ENCODE data around the gene LENG9.
"Not testable (repeated sequence)": the region's sequence is repeated elsewhere in the genome, so short reads cannot be mapped to it uniquely, and the experiment has no call there.

Gene LENG9

DNA sequence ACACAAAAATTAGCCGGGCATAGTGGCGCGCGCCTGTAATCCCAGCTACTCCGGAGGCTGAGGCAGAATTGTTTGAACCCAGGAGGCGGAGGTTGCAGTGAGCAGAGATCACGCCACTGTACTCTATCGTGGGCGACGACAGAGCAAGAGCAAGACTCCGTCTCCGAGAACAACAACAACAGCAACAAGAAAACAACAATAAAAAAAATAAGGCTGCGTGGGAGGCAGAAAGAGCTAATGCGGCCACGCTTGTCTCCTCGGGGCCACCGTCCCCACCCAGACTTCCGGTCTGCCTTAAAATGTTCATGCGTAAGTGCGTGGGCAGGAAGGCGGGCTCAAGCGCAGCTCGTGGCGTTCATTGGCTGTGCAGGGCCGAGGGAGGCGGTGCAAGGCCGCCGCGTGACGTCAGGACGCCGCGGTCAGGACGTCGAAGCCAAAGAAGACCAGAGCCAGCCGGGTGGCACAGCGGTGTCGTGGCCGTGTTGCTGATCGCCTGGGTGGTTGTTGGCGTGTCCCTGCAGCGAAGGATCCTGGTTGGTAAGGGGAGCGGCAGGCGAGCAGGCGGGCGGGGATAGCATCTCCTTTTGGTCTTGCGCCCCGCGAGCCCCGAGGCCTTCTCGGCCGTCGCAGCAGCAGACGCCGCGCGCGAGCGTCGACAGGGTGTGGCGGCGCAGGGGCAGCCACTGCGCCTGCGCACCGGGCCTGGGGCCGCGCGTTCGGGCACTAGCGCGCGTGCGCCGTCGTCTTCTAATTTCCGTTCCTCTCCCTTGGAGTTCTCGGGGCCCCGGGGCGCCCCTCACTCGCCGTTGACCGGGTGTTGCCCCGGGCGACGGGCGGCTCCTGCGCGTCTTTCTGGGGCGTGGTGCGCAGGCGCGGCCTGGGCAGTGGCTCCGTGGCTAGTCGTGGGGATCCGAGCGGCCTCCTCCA is 14.5 kb downstream of the LENG9 start, which contains the start of gene LENG8:
LENG8 (plus strand) TSS at position 426 of the 927 bp plus-strand sequence. CDS start 2,146 bp downstream, outside the sequence.
- Mint-ChIP-seq H3K4me3 (peak within 1 kb of the TSS; percentile 99), H3K36me3 (peaks cover 16% of the 10 kb centered on the region), H3K4me1 (peaks cover 27% of the 10 kb centered on the region), H3K27me3 (no peaks in the 10 kb centered on the region), H3K27ac (peak within 1 kb of the TSS; percentile 98), H3K9me3 (no peaks in the 10 kb centered on the region)
- DNase-seq (ENCODE audit: low spot score in 2 of 2) (peak; percentile 97), ATAC-seq (ENCODE audit: low read depth) (peak; percentile 89)

DNA sequence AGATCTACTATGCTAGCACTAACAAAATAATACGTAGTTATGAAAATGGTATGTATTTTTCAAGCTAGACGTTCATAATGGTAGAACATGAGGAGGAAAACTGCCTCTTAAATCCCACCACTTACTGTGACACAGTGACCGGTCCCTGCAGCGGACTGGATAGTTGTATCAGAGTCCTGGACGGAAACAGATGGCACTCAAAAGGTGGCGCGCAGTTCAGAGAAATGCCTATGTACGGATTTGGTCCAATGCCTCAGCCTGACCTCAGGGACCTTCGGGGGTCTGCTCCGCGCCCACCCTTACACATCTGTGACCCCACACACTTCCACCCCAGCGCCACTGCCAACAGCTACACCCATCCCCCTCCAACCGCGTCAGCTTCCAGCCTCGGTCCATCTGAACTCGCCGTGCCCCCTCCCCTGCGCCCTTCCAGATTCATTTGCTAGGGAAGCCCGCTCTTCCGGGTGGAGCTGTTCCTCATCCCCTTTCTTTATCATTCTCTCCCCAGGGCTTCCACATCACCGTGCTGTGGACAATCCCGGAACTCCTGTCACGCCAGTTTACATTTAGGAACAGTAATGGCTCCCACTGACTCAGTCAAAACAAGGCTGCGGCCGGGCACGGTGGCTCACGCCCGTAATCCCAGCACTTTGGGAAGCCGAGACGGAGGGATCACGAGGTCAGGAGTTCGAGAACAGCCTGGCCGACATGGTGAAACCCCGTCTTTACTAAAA is 15.4 kb downstream of the LENG9 start:
- H3K4me1 Mint-ChIP-seq: peaks cover 27% of the 10 kb centered on the region
- peak in 1 of 2 donors; percentile 32 for DNase-seq (ENCODE audit: low spot score in 2 of 2)
- peak; percentile 5 for ATAC-seq (ENCODE audit: low read depth)
- H3K27ac Mint-ChIP-seq: peak overlapping the region; percentile 98
- no peaks in the 10 kb centered on the region for H3K9me3 Mint-ChIP-seq
- H3K27me3 Mint-ChIP-seq: no peaks in the 10 kb centered on the region
- H3K36me3 Mint-ChIP-seq: peaks cover 12% of the 10 kb centered on the region
- H3K4me3 Mint-ChIP-seq: peak overlapping the region; percentile 99

DNA sequence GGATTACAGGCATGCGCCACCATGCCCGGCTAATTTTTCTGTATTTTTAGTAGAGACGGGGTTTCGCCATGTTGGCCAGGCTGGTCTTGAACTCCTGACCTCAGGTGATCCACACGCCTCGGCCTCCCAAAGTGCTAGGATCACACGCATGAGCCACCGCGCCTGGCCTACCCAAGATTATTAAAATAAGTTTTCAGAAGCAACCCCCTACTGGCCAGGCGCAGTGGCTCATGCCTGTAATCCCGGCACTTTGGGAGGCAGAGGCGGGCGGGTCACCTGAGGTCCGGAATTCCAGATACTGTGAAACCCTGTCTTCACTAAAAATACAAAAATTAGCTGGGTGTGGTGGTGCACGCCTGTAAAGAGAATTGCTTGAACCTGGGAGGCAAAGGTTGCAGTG is 17.2 kb downstream of the LENG9 start:
- H3K27ac Mint-ChIP-seq; DNase-seq (ENCODE audit: low spot score in 2 of 2); H3K9me3 Mint-ChIP-seq; H3K4me3 Mint-ChIP-seq; ATAC-seq (ENCODE audit: low read depth); H3K27me3 Mint-ChIP-seq: not testable (repeated sequence)
- H3K36me3 Mint-ChIP-seq: peaks cover 11% of the 10 kb centered on the region
- peaks cover 24% of the 10 kb centered on the region for H3K4me1 Mint-ChIP-seq

DNA sequence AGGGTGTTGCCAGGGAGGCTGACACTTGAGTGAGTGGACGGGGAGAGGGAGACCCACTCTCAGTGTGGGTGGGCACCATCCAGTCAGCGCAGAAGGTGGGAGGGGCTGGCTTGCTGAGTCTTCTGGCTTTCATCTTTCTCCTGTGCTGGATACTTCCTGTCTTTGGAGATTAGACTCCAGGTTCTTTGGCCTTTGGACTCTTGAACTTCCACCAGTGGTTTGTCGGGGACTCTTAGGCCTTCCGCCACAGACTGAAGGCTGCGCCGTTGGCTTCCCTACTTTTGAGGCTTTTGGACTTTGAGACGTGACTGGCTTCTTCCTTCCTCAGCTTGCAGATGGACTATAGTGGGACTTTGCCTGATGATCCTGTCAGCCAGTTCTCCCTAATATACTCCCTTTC is 18.8 kb downstream of the LENG9 start:
- Mint-ChIP-seq H3K4me1 (peaks cover 11% of the 10 kb centered on the region), H3K27ac (no peak overlapping the region), H3K9me3 (no peaks in the 10 kb centered on the region), H3K36me3 (peaks cover 7% of the 10 kb centered on the region), H3K27me3 (no peaks in the 10 kb centered on the region), H3K4me3 (no peak overlapping the region)
- ATAC-seq (ENCODE audit: low read depth) (no peak), DNase-seq (ENCODE audit: low spot score in 2 of 2) (no peak)

DNA sequence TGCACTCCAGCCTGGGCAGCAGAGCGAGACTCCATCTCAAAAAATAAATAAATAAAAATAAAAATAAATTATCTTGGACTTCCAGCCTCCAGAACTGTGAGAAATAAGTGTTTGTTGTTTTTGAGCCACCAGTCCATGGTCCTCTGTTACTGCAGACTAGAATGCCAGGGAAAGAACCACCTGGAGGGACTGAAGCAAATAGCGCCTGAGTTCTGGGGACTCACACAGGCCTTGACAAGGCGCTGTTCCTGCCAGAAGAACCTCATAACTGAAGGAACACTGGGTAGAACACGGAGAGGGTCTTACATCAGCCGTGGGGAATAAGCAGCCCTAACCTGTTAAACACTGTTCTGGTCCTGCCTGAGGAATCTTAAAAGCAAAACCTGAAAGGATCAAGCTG is 22.9 kb downstream of the LENG9 start:
- Mint-ChIP-seq H3K27ac (no peak overlapping the region), H3K9me3 (no peaks in the 10 kb centered on the region), H3K4me1 (peaks cover 7% of the 10 kb centered on the region), H3K4me3 (no peak overlapping the region), H3K27me3 (no peaks in the 10 kb centered on the region), H3K36me3 (peaks cover 10% of the 10 kb centered on the region)
- DNase-seq (ENCODE audit: low spot score in 2 of 2) (no peak), ATAC-seq (ENCODE audit: low read depth) (no peak)

DNA sequence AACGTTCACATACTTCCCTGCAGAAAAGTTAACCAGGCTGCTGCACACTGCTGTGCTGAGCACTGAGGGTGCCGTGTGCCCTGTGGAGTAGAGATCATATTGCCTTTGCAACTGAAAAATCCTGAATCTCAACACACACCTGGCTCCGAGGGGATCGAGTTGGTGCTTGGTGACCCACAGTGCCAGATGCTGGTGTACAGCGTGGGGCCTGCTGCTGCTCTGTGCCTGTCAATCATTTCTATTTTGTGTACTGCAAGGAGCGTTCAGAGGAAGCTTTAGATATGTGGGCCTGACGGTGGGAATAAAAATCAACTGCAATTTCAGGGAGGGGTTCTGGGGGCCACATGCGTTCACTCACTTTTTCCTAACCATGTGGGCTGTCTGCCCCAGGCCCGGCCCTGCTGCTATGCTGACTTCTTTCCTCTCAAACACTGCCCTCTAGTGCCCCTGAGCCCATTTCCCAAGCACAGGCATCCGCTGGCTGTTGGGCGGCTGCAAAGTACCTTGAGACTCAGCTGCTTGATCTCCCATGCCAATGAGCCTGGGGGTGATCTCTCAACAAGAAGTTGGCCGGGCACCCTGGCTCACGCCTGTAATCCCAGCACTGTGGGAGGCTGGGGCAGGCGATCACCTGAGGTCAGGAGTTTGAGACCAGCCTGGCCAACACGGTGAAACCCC is 24.3 kb downstream of the LENG9 start:
- no peak overlapping the region for H3K4me3 Mint-ChIP-seq
- no peak overlapping the region for H3K27ac Mint-ChIP-seq
- no peaks in the 10 kb centered on the region for H3K27me3 Mint-ChIP-seq
- DNase-seq (ENCODE audit: low spot score in 2 of 2) (no peak), ATAC-seq (ENCODE audit: low read depth) (peak; percentile 48)
- no peaks in the 10 kb centered on the region for H3K9me3 Mint-ChIP-seq
- peaks cover 14% of the 10 kb centered on the region for H3K4me1 Mint-ChIP-seq
- H3K36me3 Mint-ChIP-seq: peaks cover 10% of the 10 kb centered on the region

DNA sequence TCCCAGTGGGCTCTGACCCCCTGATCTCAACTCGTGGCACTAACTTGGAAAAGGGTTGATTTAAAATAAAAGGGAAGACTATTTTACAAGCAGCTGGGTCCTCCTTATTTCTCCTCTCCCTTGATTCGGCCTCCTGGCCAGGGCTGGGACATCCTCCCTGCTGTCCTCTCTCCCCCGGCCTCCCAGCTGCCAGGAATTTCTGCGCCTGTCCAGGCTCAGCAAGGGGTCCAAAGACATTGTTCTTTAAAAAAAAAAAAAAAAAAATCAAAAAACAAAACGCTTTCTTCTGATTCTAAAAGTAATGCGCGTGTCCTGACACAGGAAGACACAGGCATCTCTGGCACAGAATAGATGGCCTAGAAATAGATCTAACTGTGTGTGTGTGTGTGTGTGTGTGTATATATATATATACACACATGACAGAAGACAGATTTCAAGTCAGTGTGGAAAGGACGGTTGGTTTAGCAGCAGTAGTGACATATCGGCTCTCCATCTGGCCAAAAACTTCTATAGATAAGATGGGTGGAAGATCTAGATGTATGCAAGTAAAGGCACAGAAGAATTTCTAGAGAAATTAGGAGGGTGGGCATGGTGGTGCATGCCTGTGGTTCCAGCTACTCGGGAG is 26.8 kb downstream of the LENG9 start:
- no peak overlapping the region for H3K4me3 Mint-ChIP-seq
- no peaks in the 10 kb centered on the region for H3K27me3 Mint-ChIP-seq
- H3K9me3 Mint-ChIP-seq: no peaks in the 10 kb centered on the region
- no peak overlapping the region for H3K27ac Mint-ChIP-seq
- ATAC-seq (ENCODE audit: low read depth) (no peak), DNase-seq (ENCODE audit: low spot score in 2 of 2) (no peak)
- peaks cover 5% of the 10 kb centered on the region for H3K36me3 Mint-ChIP-seq
- H3K4me1 Mint-ChIP-seq: peaks cover 18% of the 10 kb centered on the region

DNA sequence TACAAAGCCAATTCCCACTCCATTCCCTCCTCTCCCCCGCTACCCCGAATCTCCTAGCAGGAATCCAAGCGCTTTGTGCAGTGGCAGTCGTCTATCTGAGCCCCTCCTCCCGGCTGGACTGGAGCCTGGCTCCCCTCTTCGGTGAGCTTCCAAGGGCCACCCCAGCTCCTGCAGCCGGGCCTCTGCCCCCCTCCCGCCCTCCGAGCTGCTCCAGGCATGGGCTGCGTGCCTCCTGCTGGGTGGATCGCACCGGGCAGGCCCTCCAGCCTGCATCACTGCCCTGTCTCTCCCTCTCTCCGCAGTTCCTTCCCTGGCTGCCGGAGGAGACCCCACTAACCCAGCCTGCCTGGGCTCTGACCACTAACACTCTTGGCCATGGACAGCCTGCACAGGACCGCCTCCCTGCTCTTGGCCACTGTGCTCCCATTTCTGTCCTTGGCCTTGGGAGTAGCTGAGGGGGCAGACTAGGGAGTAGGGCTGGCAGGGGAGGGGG is 27.5 kb downstream of the LENG9 start:
- Mint-ChIP-seq H3K36me3 (peaks cover 5% of the 10 kb centered on the region), H3K4me1 (peaks cover 22% of the 10 kb centered on the region), H3K9me3 (no peaks in the 10 kb centered on the region), H3K27ac (no peak overlapping the region), H3K27me3 (peaks cover 4% of the 10 kb centered on the region), H3K4me3 (no peak overlapping the region)
- DNase-seq (ENCODE audit: low spot score in 2 of 2): no peak
- no peak for ATAC-seq (ENCODE audit: low read depth)

DNA sequence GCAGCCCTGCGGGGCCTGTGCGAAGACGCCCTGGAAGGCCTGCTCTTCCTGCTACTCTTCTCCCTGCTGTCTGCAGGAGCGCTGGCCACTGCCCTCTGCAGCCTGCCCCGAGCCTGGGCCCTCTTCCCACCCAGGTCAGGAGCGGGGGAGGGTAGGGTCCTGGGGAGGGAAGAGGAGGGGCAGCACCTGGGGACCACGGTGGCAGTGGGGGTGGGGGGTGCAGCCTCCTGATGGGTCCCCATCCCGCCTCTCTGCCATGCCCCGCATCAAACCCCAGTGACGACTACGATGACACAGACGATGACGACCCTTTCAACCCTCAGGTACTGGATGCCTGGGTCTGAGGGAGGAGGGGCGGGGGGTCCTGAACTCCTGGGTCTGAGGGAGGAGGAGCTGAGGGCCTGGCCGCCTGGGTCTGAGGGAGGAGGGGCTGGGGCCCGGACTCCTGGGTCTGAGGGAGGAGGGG is 28.0 kb downstream of the LENG9 start:
- Mint-ChIP-seq H3K9me3 (no peaks in the 10 kb centered on the region), H3K36me3 (peaks cover 5% of the 10 kb centered on the region), H3K27me3 (peaks cover 5% of the 10 kb centered on the region), H3K27ac (no peak overlapping the region), H3K4me3 (no peak overlapping the region), H3K4me1 (peaks cover 23% of the 10 kb centered on the region)
- ATAC-seq (ENCODE audit: low read depth) (no peak), DNase-seq (ENCODE audit: low spot score in 2 of 2) (no peak)

DNA sequence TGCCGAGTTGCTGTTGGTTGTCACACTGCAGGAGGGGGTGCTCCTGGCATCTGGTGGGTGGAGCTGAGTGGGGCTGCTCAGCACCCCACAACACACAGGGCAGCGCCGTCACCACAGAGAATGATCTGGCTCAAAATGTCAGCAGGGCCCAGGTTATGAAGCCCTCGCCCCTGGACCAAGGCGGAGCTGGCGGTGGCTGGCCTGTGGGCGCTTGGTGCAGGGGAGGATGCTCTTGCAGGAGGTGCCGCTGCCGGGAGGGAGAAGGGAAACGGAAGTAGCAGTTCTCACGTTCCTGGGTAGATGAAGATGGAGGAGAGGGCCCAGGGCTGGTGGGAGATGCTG is 28.7 kb downstream of the LENG9 start:
- Mint-ChIP-seq H3K27me3 (peaks cover 5% of the 10 kb centered on the region), H3K36me3 (peaks cover 3% of the 10 kb centered on the region), H3K4me3 (peak overlapping the region; percentile 22), H3K9me3 (no peaks in the 10 kb centered on the region), H3K27ac (no peak overlapping the region), H3K4me1 (peaks cover 24% of the 10 kb centered on the region)
- DNase-seq (ENCODE audit: low spot score in 2 of 2) (no peak), ATAC-seq (ENCODE audit: low read depth) (no peak)

DNA sequence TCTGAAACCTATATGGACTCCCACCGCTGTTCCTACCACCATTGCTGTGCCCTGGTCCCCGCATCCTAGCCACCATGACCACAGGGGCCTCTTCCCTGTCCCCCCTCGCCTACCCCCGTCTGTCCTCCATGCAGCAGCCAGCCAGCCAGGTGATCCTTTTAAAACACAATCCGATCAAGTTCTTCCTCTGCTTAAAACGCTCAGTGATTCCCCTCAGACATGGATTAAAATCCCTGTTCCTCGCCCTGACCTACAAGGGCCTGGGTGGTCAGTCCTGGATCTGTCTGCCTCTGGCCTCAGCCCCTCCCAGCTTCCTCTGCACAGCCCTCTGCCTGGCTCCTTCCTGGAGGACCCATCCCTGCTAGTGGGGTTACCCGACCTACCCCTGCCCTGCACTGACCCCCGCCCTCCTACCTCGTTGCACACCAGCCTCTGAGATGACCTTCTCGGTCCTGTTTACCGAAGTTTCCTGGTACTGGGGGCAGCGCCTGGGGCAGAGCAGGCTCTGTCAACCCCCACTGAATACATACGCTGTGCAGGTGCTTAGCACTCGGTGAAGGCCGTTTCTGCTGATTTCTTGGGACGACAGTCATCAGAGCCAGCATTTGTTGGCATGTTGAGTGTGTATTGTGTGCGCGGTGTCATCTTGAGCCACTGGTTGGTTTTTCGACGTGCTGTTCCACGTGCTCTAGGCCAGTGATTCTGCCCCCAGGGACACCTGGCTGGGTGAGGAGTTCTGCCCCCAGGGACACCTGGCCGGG is 29.3 kb downstream of the LENG9 start:
- no peaks in the 10 kb centered on the region for H3K9me3 Mint-ChIP-seq

DNA sequence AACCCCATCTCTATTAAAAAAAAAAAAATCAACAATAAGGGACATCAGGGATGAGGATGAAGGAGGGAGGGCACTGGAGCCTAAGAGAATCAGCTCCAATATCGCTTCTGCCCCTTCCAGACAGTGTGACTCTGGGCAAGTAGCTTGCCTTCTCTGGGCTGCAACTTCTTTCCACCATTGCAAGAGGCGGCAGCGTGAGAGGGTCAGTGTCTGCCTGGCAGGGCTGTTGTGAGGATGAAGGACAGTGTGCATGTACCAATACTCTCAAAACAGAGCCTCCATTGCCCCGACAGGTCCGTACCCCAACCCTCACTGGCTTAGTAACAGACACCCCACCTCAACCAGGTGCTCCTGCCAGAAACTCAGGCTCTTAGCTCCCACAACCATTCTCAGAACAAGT is 29.9 kb downstream of the LENG9 start:
- Mint-ChIP-seq H3K27ac (no peak overlapping the region), H3K9me3 (no peaks in the 10 kb centered on the region), H3K4me3 (no peak overlapping the region), H3K36me3 (peaks cover 3% of the 10 kb centered on the region), H3K4me1 (peaks cover 24% of the 10 kb centered on the region), H3K27me3 (peaks cover 11% of the 10 kb centered on the region)
- ATAC-seq (ENCODE audit: low read depth) (no peak), DNase-seq (ENCODE audit: low spot score in 2 of 2) (no peak)

More for the DNA sequence above, 29.3 kb downstream of the LENG9 start:
- Mint-ChIP-seq H3K4me3 (no peak overlapping the region), H3K27me3 (peaks cover 6% of the 10 kb centered on the region), H3K36me3 (peaks cover 3% of the 10 kb centered on the region), H3K27ac (no peak overlapping the region), H3K4me1 (peaks cover 24% of the 10 kb centered on the region)
- ATAC-seq (ENCODE audit: low read depth): no peak
- no peak for DNase-seq (ENCODE audit: low spot score in 2 of 2)

All from memory B cell (primary cell).